Measurements from ENCODE around the gene PTPRF.

DNA sequence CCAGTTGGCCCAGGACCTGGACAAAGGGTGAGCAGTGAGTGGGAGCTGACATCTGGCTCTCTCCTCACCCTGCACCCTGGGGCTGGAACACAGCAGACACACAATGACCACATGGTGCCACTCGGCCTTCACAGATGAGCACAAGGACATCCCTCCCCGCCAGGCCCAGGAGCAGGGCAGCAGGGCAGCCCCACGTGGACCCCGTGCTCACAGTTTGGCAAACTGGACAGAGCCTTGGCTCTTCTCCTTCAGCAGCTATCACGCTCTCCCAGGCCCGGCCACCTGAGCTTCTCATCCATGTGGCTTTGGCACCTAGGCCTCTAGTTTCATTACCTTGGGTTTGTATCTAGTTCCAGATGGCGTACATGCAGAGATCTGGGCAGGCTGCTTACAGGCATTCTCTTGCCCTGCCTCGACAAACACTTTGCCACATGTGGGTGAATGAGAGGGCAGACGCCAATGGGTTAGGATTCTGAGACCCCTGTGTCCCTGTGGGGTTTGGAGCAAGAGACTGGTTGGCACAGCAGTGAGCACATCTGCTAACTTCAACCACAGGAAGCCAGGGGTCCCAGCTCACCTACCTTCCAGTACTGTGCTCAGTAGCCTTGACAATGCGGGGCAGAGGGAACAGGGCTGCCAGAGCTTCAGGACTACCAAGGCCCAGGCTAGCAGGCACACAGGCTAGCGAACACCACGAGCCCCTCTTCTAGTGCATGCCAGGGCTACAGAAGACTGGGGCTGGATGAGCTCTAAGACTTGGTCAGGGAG lies 3.4 kb upstream of the PTPRF start:
- TF ChIP-seq POLR2AphosphoS5 (IDR thresholded peaks at IDR 0.05; ENCODE audit: low read depth, low read length) (no peak), POLR2A (IDR thresholded peaks at IDR 0.05; ENCODE audit: low read depth, low read length) (no peak)
